H54 (cell line): ENCODE measurements around the gene ACHE.

Source experiments
- DNase-seq: peaks from one replicate; pipeline ENCODE4 v3.0.0; 2011; ENCODE audit warnings: low spot score, mixed read lengths; ENCODE audit not compliant: insufficient read length
- FAIRE-seq: peaks from 3 replicates; lab custom pipeline; 2011; peaks lifted over from hg19 to GRCh38; lab: Jason Lieb, UNC
- POLR2A ChIP-seq: IDR thresholded peaks from 2 replicates; pipeline ENCODE4 v1.6.1; 2011; ENCODE audit warnings: low read depth, mild to moderate bottlenecking, low read length

The ACHE gene

GRCh38 chr7:100893318-100893895 lies 2.3 kb downstream of the ACHE start:
- DNase-seq (no peak), FAIRE-seq (no peak)
- no peak for TF ChIP-seq POLR2A

GRCh38 chr7:100892364-100893317 lies 3.0 kb downstream of the ACHE start:
- DNase-seq (no peak), FAIRE-seq (no peak)
- TF ChIP-seq POLR2A: no peak

GRCh38 chr7:100891568-100892247 lies 4.0 kb downstream of the ACHE start:
- DNase-seq (no peak), FAIRE-seq (no peak)
- TF ChIP-seq POLR2A: no peak

GRCh38 chr7:100890653-100891567 lies 4.8 kb downstream of the ACHE start:
- no peak for TF ChIP-seq POLR2A
- FAIRE-seq: no peak
- DNase-seq: no peak

- TF ChIP-seq POLR2A: no peak
- DNase-seq (no peak), FAIRE-seq (no peak)
Observed at GRCh38 chr7:100888988-100889750, 6.5 kb downstream of the ACHE start, which contains the start of gene UFSP1. Gene UFSP1 (minus strand): TSS chr7:100889715. CDS start chr7:100889271, 444 bp downstream.

GRCh38 chr7:100888291-100888987 lies 7.2 kb downstream of the ACHE start:
- no peak for DNase-seq
- TF ChIP-seq POLR2A: no peak
- no peak for FAIRE-seq

GRCh38 chr7:100887516-100888290 lies 8.0 kb downstream of the ACHE start:
- DNase-seq (no peak), FAIRE-seq (no peak)
- no peak for TF ChIP-seq POLR2A

- TF ChIP-seq POLR2A: no peak
- DNase-seq: no peak
- no peak for FAIRE-seq
Observed at GRCh38 chr7:100886936-100887515, 8.7 kb downstream of the ACHE start.

- TF ChIP-seq POLR2A: no peak
- no peak for FAIRE-seq
- DNase-seq: no peak
Observed at GRCh38 chr7:100886142-100886935, 9.3 kb downstream of the ACHE start.

GRCh38 chr7:100885440-100886141 lies 10.1 kb downstream of the ACHE start:
- DNase-seq (no peak), FAIRE-seq (no peak)
- no peak for TF ChIP-seq POLR2A
